IMR-90 (cell line): ENCODE results near the gene APCS. TPM values are rescaled to one million over a fixed set of nuclear protein-coding genes. Genes with fewer than 3 reads are reported as not detected.

Experiments used
- ATAC-seq: fragments of 200-7000 bp; cut with Tn5 transposase; 2 replicates; pipeline ENCODE4 v1.9.1; 2020; ENCODE audit warnings: low read depth, mild to moderate bottlenecking, moderate library complexity
- BruUV-seq: library from RNA; stranded (reverse); fragments of 400-500 nt; replicated peaks from 2 replicates; lab custom pipeline; 2021; lab: Mats Ljungman, UMichigan
- CTCF ChIA-PET: fragments of 300-600 bp; formaldehyde crosslinking; extraction: SDS; loops from one replicate; lab custom pipeline; 2021; ENCODE audit warnings: antibody characterized with exemption; lab: Yijun Ruan, JAX
- POLR2A ChIA-PET: fragments of 300-600 bp; sonication (Branson Sonifier 250); formaldehyde crosslinking; loops from one replicate; lab custom pipeline; 2022; ENCODE audit warnings: antibody characterized with exemption; ENCODE audit not compliant: unreplicated experiment; lab: Charles Lee
- DNase-seq: peaks from one replicate; pipeline ENCODE4 v3.0.0; 2013
- H2AFZ ChIP-seq: replicated peaks from 2 replicates; pipeline ENCODE3; 2013; ENCODE audit warnings: low read length, mild to moderate bottlenecking; ENCODE audit not compliant: poor library complexity
- H2AK5ac ChIP-seq: 2 replicates; pipeline ENCODE4 v1.6.1; 2013; ENCODE audit warnings: low read depth, low read length, inconsistent platforms
- H2AK9ac ChIP-seq: replicated peaks from 2 replicates; pipeline ENCODE3; 2013; ENCODE audit warnings: mild to moderate bottlenecking, low read depth, low read length, moderate library complexity; ENCODE audit not compliant: poor library complexity
- H2BK120ac ChIP-seq: 2 replicates; pipeline ENCODE4 v1.6.1; 2013; ENCODE audit warnings: low read depth, low read length, inconsistent platforms
- H2BK15ac ChIP-seq: 3 replicates; pipeline ENCODE4 v1.6.1; 2013; ENCODE audit warnings: low read depth, low read length, inconsistent platforms
- H2BK20ac ChIP-seq: 2 replicates; pipeline ENCODE4 v1.6.1; 2013; ENCODE audit warnings: low read depth, mild to moderate bottlenecking, inconsistent platforms, low read length, moderate library complexity
- H2BK5ac ChIP-seq: 2 replicates; pipeline ENCODE4 v1.6.1; 2013; ENCODE audit warnings: mild to moderate bottlenecking, low read depth, low read length, inconsistent platforms; ENCODE audit not compliant: poor library complexity, severe bottlenecking
- H3K14ac ChIP-seq: replicated peaks from 2 replicates; pipeline ENCODE4 v1.6.1; 2013; ENCODE audit warnings: low read depth, low read length, inconsistent platforms
- H3K18ac ChIP-seq: 2 replicates; pipeline ENCODE4 v1.6.1; 2013; ENCODE audit warnings: low read depth, low read length, control low read depth
- H3K23ac ChIP-seq: 2 replicates; pipeline ENCODE4 v1.6.1; 2013; ENCODE audit warnings: low read depth, low read length, inconsistent platforms
- H3K27ac ChIP-seq: 2 replicates; pipeline ENCODE4 v1.5.1; 2013; ENCODE audit warnings: mild to moderate bottlenecking, control low read depth, low read length; ENCODE audit not compliant: insufficient read depth
- H3K27me3 ChIP-seq: 2 replicates; pipeline ENCODE4 v1.6.1; 2013; ENCODE audit warnings: low read length; ENCODE audit not compliant: control insufficient read depth, insufficient read depth
- H3K36me3 ChIP-seq: 2 replicates; pipeline ENCODE4 v1.6.1; 2013; ENCODE audit warnings: low read length, mixed read lengths; ENCODE audit not compliant: control insufficient read depth, insufficient read depth
- H3K4ac ChIP-seq: 2 replicates; pipeline ENCODE4 v1.6.1; 2013; ENCODE audit warnings: low read depth, low read length, inconsistent platforms
- H3K4me1 ChIP-seq: 2 replicates; pipeline ENCODE4 v1.6.1; 2013; ENCODE audit warnings: low read length, mixed read lengths; ENCODE audit not compliant: control insufficient read depth, insufficient read depth
- H3K4me2 ChIP-seq: 2 replicates; pipeline ENCODE4 v1.6.1; 2013; ENCODE audit warnings: low read depth, mild to moderate bottlenecking, control low read depth, low read length, moderate library complexity
- H3K4me3 ChIP-seq: 2 replicates; pipeline ENCODE4 v1.5.1; 2013; ENCODE audit warnings: low read depth, mild to moderate bottlenecking, control low read depth, low read length, moderate library complexity; ENCODE audit not compliant: insufficient read depth
- H3K56ac ChIP-seq: 2 replicates; pipeline ENCODE4 v1.6.1; 2013; ENCODE audit warnings: low read length, inconsistent platforms; ENCODE audit not compliant: insufficient read depth; ENCODE audit errors: extremely low read depth
- H3K79me1 ChIP-seq, 2 experiments: 2 replicates each; pipeline ENCODE4 v1.6.1; 2013; ENCODE audit warnings: low read length in 2 of 2, inconsistent platforms in 1 of 2, low read depth in 1 of 2
- H3K9ac ChIP-seq: 2 replicates; pipeline ENCODE4 v1.6.1; 2013; ENCODE audit warnings: low read depth, low read length, control low read depth
- H3K9me1 ChIP-seq: 2 replicates; pipeline ENCODE4 v1.6.1; 2013; ENCODE audit warnings: low read length, inconsistent platforms; ENCODE audit not compliant: insufficient read depth
- H3K9me3 ChIP-seq: 2 replicates; pipeline ENCODE4 v1.6.1; 2013; ENCODE audit warnings: low read length; ENCODE audit not compliant: control insufficient read depth, insufficient read depth
- H4K20me1 ChIP-seq: 2 replicates; pipeline ENCODE4 v1.6.1; 2013; ENCODE audit warnings: low read length, inconsistent platforms; ENCODE audit not compliant: insufficient read depth
- H4K5ac ChIP-seq: 2 replicates; pipeline ENCODE4 v1.6.1; 2013; ENCODE audit warnings: mild to moderate bottlenecking, low read depth, low read length, control low read depth
- H4K8ac ChIP-seq, 2 experiments: 2 replicates each; pipeline ENCODE4 v1.6.1; 2013; ENCODE audit warnings: low read depth in 2 of 2, low read length in 2 of 2, control low read depth in 1 of 2, inconsistent platforms in 1 of 2
- H4K91ac ChIP-seq: 2 replicates; pipeline ENCODE4 v1.6.1; 2013; ENCODE audit warnings: low read depth, low read length, inconsistent platforms; ENCODE audit not compliant: insufficient read depth
- SMC3 ChIP-seq: fragments of 150-350 bp; IDR thresholded peaks from 2 replicates; pipeline ENCODE4 v1.6.1; 2016; ENCODE audit warnings: low read depth, mild to moderate bottlenecking, antibody characterized with exemption, low read length, moderate library complexity
- WGBS, 2 experiments: methylation state at CpG; one replicate each; pipeline versions ENCODE4 v1.1.5 to v1.1.7; 2013; ENCODE audit warnings: missing lambda C conversion rate in 2 of 2; ENCODE audit not compliant: insufficient read length in 1 of 2; ENCODE audit errors: extremely low coverage in 2 of 2; 5-methylcytosine and 5-hydroxymethylcytosine counted together
- dilution Hi-C: fragments of 300-500 bp; cut with HindIII; formaldehyde crosslinking; loops from one replicate; pipeline ENCODE4 v1.14.3; 2018; ENCODE audit warnings: low sequenced_read_pairs; ENCODE audit not compliant: unreplicated experiment
- in situ Hi-C: fragments of 300-500 bp; cut with MboI; formaldehyde crosslinking; loops from 3 replicates; pipeline ENCODE4 v1.14.3; 2019; ENCODE audit warnings: low sequenced_read_pairs, inconsistent platforms, mixed read lengths
- intact Hi-C: fragments of 100-400 bp; cut with micrococcal nuclease; formaldehyde crosslinking; loops from 2 replicates; pipeline ENCODE4 v1.10.0; 2022
- polyA plus RNA-seq, 3 experiments: library from polyadenylated mRNA; depleted of rRNA; stranded (reverse); fragments of >200 nt; gene quantifications; 2 replicates each; pipeline ENCODE4 v1.2.3, GENCODE V29; 2012; ENCODE audit warnings: low replicate concordance in 1 of 3
- total RNA-seq: library from RNA; depleted of rRNA; stranded (reverse); fragments of >200 nt; gene quantifications from 2 replicates; pipeline ENCODE4 v1.2.3, GENCODE V29; 2012

APCS gene
- total and polyA plus RNA-seq, 2 of the 4 experiments (the other 2 are of a cell fraction) = not detected

DNA sequence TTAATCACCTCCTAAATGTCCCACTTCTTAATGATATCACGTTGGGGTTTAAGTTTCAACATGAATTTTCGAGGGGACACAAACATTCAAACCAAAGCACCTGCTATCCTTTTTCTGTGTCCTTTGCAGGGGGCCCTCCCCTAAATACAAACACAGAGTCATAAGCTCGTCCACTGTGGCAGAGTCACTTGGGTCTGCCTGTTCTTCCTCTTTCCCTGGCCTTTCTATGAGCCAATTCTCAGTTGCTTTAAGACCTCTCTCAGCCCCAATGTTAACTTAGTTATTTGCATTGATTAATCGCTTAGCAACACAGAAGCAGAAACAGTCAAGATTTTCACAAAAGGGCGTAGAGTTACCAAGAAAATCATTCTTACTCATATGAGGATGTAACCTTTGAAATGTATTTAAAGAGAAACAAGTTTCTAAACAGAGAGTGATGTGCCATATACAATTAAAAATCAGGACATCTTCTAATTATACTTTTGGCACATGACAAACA, 14.9 kb downstream of the APCS start:
- Histone ChIP-seq H2AK5ac (no peak overlapping the region), H2BK5ac (no peak overlapping the region), H3K9me1 (0 out of 2 replicates have a peak, but pooled peaks cover 3% of the 10 kb centered on the region), H3K4ac (no peak overlapping the region), H3K36me3 (no peaks in the 10 kb centered on the region), H3K9ac (no peak overlapping the region), H3K14ac (no peak overlapping the region), H2BK120ac (no peak overlapping the region), H4K8ac (no peak overlapping the region), H3K9me3 (peaks cover 5% of the 10 kb centered on the region; the same call in 1 of the 2 replicates), H2AK9ac (no peak overlapping the region), H3K23ac (no peak overlapping the region), H4K91ac (no peak overlapping the region), H2AFZ (no peak overlapping the region), H3K27ac (no peak overlapping the region), H3K27me3 (no peaks in the 10 kb centered on the region), H3K56ac (no peak overlapping the region), H2BK15ac (no peak overlapping the region), H3K79me1 (no peaks in the 10 kb centered on the region), H4K5ac (no peak overlapping the region; the same call in 1 of the 2 replicates), H2BK20ac (no peak overlapping the region), H3K4me1 (peaks cover 3% of the 10 kb centered on the region; the same call in 1 of the 2 replicates), H3K18ac (no peak overlapping the region), H4K20me1 (no peaks in the 10 kb centered on the region), H3K4me2 (no peak overlapping the region), H3K4me3 (no peak overlapping the region)
- intact Hi-C loops (no loop called here), dilution Hi-C loops (no loop called here), in situ Hi-C loops (no loop called here)
- no peak for TF ChIP-seq SMC3
- no TSS peak for BruUV-seq
- ATAC-seq (no peak), DNase-seq (no peak)
- ChIA-PET POLR2A (no interaction called here), CTCF (no interaction called here)
- no CpG with 5 or more reads among the region's 5 CpGs for WGBS, 2 experiments
